CD4-positive, alpha-beta T cell treated with Interleukin-6 at 100 ng/mL for 8 hours (primary cell): ENCODE measurements around the gene LRRC8D.
"Not testable (repeated sequence)": the region's sequence is repeated elsewhere in the genome, so short reads cannot be mapped to it uniquely, and the experiment has no call there.

ENCODE experiments used
- DNase-seq: peaks from one replicate; pipeline ENCODE4 v3.0.0-alpha.2; 2020; ENCODE audit warnings: mixed read lengths, low spot score

Gene LRRC8D

DNA sequence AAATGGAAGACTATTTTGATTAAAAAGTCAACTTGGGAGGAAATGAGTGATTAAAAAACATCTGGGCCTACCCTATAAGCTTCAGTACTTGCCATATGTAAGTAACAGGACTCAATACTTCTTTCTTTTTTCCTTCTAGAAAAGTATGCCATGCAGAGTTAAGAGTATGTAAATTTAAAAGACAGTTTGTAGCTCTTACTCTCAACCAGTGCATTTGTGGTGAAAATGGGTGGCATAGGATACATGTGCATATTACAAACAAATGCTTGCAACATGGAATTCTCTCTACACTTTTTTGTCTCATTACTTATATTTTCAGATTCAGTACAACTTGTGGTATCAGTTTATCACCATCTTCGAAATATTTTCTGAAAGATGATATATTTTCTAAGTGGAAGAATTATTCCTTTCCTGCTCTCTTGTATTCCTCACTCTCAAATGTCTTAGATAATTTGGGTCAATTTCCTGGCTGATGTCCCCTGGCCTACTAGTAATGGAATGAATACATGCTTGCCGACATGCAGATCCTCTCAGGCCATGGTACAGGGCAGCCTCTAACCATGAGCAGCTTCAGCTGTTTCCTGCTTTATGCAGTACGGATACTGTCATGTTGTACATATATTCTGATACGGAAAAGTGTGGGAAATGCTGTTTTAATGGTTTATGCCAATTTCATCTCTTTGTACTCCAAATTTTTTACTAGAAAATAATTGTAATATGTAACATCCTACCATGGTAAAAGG lies 92.7 kb downstream of the LRRC8D start:
- no peak for DNase-seq

DNA sequence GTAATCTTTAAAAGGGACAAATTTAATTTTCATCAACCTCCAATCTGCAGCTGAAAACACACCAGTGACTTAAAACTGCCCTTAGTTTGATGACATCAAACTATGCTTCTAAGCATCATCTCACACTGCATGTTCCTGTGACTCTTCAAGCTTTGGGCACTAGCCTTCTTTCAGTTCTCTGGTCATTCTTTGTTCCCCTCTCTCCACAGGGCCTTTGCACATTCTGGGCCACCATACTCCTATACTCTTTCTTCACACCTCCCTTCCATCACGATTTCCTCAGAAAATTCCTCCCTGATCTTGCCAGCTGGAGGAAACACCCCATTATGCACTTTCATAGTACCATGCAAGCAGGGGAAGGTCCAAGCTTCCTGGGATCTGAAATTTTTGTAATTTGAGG lies 96.5 kb downstream of the LRRC8D start:
- no peak for DNase-seq

DNA sequence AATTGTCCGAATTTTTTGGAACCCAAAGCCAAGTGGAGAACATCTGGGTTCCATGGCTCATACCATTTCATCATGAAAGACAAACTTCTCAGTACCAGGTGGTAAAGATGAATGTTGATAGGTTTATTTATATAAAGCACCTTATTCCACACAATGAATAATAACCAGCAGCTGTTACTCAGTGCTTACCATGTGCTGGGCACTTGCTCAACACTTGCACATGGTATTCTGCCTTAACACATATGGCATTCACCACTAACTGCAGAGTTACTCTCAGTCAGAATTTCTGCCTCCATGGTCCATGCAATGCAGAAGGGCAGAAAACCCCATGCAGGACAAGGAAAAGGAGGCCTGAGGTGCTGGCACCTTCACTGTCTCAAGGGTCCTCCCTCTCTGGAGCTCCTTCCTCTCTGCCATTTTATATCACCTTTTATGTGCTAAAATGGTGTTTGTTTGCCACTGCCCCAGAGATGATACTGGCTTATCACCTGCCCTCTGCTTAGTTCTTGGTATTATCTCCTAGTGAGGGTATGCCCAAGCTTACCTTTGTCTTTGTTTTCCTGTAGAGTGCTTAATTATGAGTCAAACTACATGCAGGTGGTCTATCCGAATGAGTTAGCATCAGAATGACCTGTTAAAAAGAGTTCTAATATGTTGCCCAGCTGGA lies 97.4 kb downstream of the LRRC8D start:
- no peak for DNase-seq

DNA sequence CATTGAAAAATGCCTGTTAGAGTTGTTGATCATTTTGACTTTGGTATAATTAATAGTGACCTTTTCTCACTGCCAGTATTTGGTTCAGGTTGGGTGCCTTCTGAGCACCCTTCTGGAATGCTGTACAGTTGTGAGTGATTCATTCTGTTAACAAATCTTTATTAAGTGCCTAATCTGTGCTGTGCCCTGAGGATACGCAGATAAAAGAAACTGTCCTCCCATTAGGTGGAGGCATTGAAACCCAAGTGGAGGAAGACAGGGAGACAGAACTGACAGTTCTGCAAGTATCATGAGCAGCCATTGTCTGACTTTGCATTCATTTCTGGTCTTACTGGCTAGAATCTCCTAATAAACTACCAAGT lies 97.9 kb downstream of the LRRC8D start:
- DNase-seq: no peak

DNA sequence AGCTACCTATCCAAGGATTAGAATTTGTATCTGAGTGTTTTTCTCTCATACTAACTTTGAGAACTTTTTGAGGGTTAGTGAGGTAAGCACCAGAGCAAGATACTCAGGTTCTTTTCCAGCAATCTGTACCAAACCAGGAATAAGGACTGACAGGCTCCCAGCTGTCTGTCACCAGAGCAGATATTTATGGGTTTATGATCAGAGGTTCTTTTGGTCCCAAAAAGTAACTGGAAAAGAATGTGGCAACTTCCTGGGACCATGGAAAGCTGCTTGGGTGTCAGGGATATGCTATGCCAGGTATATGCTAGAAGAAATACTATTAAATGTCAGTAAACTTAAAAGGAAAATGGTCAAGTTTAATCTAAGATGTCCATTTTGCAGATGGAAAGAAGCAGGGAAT lies 98.3 kb downstream of the LRRC8D start:
- DNase-seq: no peak

DNA sequence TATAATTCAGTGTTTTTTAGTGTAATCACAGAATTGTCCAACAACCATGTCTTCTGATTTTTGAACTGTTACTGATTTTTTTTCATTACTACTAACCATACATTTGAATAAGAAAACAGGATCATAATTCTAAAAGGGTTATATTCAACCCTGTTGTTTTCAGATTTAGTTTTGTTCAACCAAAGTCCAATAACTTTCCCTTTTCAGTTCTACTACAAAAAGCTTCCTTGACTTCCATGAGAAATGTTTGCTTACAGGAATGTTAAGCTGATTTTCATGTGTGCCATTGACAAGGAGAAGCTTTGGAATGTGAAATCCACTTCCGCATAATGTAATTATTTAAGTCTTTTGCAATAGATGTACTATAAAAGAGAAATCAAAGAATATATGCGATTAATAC lies 102.1 kb downstream of the LRRC8D start:
- DNase-seq: no peak

DNA sequence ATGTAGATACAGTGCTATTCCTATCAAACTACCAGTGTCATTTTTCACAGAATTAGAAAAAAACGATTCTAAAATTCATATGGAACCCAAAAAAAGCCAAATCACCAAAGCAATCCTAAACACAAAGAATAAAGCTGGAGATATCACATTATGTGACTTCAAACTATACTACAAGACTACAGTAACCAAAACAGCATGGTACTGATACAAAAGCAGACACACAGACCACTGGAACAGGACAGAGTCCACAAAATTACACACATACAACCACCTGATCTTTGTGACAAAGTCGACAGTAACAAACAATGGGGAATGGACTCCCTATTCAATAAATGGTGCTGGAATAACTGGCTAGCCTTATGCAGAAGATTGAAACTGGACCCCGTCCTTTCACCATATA lies 102.7 kb downstream of the LRRC8D start:
- no peak for DNase-seq

DNA sequence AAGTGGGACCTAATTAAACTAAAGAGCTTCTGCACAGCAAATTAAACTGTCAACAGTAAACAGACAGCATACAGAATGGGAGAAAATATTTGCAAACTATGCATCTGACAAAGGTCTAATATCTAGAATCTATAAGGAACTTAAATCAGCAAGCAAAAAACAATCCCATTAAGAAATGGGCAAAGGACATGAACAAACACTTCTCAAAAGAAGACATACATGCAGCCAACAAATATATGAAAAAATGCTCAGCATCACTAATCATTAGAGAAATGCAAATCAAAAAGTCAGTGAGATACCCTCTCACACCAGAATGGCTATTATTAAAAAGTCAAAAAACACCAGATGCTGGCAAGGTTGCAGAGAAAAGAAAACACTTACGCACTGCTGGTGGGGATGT lies 103.2 kb downstream of the LRRC8D start:
- DNase-seq: not testable (repeated sequence)

DNA sequence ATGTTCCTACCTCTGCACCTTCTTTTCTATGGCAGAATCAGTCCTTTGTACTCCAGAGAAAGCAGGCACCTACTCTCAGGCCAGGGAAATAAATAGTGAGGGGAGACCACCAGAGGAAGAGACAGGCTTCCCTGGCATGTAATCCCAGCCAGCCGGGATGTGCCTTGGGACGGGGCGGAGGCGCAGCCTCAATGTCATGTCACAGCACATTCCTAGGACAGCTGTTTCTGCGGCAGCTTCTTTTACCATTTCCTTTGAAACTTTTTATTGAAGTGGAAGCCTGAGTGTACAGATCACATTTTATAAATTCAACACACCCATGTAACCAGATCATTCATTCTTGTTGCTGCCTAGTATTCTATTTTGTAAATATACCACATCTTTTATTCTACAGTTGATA lies 106.2 kb downstream of the LRRC8D start:
- DNase-seq: no peak

DNA sequence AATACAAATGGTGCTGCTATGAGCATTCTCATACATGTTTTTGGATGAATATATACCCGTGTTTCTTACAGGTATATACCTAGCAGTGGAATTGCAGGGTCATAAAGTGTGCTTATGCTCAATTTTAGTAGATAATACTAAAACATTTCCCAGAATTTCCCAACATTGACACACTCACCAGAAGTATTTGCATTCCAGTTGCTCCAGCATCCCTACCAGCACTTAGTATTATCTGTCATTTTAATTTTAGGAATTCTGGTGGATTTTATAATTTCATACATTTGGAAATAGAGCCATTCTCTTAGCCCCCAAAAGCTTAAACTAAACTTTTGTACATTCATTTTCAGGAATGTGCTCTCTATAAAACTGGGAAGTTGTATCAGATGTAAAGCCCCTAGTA lies 106.6 kb downstream of the LRRC8D start:
- no peak for DNase-seq

DNA sequence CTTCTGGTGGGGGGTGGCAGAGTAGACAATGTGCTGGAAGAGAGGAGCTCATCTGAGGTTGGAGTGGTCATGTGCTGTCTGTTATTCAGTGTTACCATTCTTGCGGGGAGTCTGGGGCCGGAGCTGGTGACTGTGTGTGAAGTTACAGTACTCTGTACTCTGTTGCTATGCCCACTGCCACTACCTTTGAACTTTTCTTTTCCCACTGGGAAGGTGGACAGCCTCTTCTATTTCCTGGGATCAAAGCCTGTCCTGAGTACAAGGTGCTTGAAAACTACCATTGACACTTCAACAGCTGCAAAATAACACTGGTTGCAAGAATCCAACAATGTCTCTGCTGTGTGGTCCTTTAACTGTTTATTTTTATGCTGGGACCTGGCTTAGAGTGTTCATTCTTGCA lies 107.7 kb downstream of the LRRC8D start:
- no peak for DNase-seq

DNA sequence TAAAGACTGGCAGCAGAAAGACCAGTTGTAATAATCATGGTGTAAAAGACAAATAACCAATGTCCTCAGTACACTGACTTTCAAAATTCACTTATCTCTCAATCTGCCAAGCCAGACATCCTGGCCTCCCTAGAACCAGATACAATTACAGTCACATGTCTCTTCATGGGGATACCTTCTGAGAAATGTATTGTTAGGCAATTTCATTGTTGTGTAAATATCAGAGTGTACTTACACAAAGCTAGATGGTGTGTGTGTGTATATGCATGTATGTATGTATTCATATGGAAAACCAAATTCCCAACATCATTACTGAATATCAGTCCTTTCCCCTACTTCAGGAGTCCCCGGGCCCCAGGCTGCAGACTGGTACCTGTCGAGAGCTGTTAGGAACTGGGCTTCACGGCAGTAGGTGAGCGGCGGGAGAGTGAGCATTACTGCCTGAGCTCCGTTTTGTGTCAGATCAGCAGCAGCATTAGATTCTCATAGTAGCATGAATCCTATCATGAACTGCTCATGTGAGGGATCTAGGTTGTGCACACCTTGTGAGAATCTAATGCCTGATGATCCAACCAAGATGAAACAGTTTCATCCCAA lies 108.7 kb downstream of the LRRC8D start:
- no peak for DNase-seq

DNA sequence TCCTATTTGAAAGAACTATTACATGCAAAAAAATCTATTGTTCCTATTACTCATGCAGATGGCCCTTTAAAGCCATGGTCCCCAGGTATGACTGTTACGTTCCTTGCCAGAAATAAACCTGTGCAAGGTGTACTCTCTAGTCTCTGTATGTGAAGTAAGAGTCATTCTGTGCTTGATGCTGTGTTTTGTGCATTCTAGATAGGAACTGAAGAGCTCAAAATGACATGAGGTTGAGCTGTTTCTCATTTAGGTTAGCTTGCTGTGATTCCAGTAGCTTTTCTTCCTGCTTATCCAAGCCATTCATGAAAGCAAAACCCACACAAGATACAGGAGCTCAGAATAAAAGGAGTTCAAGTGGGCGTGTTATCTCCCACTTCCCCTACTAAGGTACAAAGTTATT lies 109.7 kb downstream of the LRRC8D start:
- no peak for DNase-seq

DNA sequence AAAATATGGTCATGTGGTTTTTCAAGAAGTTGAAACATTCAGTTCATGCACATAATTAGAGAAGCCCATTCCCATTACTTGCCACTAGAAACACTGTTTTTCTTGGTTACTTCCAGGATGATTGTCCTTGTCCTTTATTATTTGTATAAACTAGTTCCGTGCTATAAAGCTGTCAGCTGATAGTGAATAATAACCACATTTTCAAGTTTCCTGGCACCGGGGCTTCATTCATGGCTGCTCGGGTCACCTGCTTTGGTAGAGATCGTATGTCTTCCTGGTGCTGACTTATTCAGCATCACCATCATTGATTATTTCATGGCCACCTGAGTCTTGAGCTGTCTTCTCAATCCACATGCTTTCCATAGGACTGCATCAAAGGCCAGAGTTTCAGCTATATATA lies 111.1 kb downstream of the LRRC8D start:
- no peak for DNase-seq

DNA sequence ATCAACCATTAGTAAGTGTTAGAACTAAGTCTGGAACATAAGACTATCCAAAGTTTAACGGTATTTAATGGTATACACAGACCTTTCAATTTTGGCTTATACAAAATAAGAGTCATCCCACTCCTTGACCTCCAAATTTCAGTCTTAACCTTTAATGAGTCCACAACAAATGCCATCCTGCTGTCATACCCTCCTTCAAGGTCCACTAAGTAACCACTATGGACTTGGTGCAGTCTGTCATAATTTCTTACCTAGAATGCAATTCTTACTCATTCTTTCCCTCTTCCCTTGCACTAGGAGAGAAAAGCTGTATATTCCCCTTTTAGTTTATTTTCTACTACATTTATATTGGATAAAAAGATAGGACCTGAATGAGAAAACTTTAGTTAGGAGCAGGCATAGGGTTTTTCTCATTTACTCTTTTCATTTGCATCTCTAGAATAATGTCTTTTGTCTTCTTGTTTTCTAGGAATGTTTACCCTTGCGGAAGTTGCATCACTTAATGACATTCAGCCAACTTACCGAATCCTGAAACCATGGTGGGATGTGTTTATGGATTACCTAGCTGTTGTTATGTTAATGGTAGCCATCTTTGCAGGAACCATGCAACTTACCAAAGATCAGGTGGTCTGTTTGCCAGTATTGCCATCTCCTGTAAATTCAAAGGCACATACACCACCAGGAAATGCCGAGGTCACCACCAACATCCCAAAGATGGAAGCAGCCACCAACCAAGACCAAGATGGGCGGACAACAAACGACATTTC lies 111.9 kb downstream of the LRRC8D start:
- no peak for DNase-seq

DNA sequence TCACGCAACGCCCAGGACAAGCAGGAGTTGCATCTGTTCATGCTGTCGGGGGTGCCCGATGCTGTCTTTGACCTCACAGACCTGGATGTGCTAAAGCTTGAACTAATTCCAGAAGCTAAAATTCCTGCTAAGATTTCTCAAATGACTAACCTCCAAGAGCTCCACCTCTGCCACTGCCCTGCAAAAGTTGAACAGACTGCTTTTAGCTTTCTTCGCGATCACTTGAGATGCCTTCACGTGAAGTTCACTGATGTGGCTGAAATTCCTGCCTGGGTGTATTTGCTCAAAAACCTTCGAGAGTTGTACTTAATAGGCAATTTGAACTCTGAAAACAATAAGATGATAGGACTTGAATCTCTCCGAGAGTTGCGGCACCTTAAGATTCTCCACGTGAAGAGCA lies 113.6 kb downstream of the LRRC8D start:
- no peak for DNase-seq

DNA sequence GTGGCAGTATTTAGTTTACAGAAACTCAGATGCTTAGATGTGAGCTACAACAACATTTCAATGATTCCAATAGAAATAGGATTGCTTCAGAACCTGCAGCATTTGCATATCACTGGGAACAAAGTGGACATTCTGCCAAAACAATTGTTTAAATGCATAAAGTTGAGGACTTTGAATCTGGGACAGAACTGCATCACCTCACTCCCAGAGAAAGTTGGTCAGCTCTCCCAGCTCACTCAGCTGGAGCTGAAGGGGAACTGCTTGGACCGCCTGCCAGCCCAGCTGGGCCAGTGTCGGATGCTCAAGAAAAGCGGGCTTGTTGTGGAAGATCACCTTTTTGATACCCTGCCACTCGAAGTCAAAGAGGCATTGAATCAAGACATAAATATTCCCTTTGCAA lies 114.4 kb downstream of the LRRC8D start:
- DNase-seq: no peak

DNA sequence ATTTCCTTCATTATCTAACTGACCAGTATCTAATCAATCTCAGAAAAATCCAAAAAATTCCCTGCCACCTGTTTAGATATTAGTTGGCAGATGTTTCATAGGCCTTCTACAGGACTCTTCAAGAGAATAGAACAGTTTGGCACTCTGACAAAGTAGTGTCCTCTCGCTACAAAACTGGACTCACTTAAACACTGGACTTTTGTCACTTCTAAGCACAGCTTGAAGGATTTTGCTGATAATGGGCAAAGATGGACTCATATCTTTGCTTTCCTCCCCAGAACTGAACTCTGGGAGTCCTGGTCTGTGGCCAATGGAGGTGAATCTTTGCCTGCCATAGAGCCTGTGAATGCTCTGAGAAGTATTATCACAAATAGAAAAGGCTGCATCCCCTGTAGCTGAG lies 115.9 kb downstream of the LRRC8D start:
- no peak for DNase-seq

DNA sequence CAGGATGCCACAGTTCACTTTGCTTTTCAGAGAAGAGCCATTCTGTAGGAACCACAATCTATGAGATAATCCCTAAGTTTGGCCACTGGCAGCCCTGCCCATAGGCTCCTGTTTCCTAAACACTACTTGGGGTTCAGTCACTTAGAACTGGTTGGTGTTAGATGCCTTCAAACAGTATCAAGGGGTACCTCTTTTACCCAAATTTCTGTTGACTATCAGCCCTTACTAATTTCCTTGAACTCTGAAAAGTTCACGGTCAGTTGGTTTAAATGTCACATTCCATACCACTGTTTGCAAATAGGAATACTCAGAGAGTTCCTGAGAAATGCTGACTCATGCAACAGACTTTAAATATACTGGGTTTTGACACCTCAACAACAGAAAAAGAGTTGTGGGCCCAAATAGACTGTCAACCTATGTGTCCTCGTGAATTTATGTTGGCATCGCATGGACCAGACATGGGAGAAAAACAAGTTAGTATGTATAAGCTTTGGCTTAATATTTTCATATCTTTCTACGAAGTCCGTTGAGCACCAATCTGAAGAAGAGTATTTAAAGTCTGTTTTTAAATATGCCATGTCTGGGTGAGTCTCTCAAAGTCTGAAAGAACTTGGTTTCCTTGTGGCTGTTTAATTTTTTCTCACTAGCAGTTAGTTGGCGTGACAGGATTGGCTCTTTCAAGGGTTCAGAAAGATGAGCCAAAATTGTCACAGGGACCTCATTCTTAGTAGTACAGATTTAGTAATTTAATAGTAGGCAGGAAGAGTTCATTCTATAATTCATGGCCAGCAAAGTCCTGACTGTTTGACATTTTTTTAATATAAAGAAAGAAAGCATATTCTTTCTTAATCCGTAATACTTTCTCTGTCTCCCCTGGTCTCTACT lies 117.6 kb downstream of the LRRC8D start:
- no peak for DNase-seq

DNA sequence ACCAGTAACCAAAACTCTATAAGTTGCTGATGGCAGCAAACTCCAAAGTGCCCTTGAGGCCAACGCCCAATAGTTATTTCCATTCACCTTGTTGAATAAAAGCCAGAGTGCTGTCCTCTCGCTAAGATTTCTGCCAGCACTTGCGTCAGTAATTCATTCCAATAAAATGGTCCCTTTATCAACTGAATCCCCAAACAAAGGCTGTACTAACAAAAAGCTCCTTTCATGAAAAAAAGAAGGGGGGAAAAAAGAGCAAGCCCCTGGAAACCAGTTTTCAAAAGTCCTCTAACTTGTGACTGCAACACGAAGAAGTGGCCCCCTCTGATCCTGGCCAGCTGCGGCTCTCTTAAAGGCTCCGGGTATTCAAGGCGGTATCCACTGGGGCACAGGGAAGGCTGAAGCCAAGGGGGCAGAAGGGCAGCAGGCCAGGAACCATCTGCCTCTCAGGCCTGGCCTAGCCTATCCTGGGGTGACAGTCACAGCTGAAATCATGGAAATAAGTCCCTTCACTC lies 118.3 kb downstream of the LRRC8D start:
- DNase-seq: no peak

DNA sequence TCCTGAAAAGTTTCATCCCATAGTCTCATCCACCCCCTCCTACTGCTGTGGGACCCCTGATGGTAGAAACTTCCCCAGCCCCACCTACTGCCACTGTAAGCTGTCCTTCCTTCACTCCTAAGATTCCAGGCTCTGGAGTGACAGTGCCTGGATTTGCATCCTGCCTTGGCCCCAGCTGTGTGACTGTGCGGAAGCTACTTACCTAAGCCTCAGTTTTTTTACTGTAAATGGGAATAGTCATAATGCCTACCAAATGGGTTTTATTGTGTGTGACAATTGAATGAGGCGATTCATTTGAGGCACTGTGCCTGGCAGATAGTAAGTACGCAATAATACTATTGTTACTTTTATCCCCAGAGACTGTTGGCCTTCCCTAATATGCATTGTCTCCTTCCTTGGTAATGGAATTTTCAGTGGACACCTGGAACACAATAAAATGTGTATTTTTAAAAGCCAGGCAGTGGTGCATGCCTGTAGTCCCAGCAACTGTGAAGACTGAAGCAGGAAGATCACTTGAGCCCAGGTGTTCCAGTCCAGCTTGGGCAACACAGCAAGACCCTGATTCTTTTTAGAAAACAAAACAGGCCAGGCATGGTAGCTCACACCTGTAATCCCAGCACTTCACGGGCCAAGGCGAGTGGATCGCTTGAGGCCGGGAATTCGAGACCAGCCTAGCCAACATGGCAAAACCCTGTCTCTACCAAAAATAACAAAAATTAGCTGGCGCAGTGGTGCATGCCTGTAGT lies 119.0 kb downstream of the LRRC8D start:
- DNase-seq: no peak
